Epithelial cell of prostate (primary cell): Measurements from ENCODE around the gene FNDC10.
"Not testable (repeated sequence)": the region's sequence is repeated elsewhere in the genome, so short reads cannot be mapped to it uniquely, and the experiment has no call there.

ENCODE experiments used
- DNase-seq: peaks from one replicate; pipeline ENCODE4 v3.0.0-alpha.2; 2011; ENCODE audit warnings: low read depth, low spot score
- H3K27ac ChIP-seq: fragments of 450-650 bp; 2 replicates; pipeline ENCODE4 v1.5.1; 2017; ENCODE audit warnings: mild to moderate bottlenecking

FNDC10 gene

DNA sequence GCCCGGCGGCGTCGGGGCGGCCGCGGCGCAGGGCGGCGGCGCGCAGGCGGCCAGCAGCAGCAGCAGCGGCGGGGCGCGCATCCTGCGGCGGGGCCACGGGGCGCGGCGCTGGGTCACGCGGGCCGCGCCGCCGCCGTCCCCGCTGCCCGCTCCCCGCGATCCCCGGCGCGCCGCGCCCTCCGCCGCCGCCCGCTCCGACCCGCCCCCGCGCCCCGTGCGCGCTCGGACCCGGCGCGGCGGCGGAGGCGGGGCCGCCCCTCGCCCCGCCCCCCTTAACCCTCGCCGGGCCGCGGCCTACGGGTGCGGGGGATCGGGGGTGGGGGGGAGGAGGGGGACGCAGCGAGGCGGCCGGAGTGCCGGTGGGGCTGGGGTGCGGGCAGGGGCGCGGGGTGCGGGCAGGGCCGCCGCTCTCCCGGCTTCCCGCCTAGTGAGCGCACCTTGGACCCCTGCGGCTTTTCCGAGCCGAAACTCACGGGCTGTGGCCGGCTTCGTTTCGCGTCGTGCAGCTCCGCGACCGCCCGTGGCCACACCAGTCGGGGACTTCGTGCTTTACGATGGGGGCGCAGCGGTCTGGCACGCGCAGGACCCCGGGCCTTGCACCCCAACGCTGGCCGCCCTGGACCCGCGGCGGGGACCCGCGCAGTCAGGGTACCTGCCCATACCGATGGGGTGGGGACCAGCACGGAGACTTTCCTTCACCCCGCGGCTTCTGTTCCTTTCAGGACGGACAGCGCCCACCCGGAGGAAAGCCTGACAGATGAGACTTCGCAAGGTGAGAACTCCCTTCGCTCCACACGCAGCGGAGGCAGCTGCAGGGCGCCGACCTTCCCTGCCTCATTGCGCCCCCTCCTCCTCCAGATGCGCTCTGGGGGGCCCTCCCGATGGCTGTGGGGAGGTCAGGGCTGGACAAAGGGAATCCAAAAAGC, at the start of gene FNDC10:
FNDC10 (minus strand) TSS at position 201 of the 926 bp plus-strand sequence; CDS start at position 81, 120 bp downstream.
- DNase-seq, result no peak
- no peak within 1 kb of the TSS for H3K27ac ChIP-seq

DNA sequence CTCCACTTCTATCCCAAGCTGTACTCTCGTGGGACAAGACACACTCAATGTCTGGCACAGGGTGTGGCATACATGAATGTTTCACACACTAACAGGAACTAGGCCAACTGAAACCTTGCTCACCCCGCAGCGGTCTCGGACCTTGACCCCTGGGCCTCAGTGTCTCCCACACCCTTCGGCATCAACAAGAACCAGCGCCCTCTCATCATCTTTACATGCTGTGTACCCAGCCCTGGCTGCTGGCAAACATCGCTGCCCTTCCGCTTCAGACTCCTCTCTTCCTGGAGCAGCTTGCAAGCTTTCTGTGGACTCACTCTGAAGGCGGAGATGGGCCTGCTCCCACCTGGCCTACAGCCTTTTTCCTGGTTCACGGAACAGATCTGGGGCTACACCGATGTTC, 48.3 kb upstream of the FNDC10 start:
- DNase-seq, H3K27ac ChIP-seq: not testable (repeated sequence)

DNA sequence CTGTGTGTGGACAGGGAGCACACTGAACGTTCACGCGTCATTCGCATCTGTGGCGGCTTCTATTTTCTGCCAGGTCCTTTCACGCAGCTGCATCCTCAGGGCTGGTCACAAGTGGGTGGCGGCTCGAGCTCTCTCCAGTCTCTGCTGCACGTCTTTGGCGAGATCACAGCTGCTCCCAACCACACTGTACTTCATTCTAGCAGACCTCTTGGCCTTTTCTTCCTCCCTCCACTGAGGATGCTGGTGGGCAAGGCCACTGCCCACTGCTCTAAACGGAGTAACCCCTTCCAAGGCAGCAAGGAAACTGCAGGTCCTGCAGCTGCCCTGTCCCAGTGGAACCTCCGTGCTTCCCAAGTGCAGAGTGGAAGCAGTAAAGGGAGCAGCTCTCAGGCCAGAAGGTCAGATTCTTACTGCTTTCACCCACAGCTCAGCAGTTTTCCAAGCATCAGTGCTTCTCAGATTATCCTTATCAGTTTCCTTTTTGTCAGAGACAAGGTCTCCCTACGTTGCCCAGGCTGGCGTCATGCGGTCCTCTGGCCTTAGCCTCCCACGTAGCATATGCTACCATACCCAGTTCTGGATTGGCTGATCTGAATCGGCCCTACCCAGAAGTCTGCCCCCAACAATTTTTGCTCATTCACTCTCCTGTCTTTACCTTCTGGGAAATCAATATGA, 47.8 kb upstream of the FNDC10 start:
- DNase-seq, H3K27ac ChIP-seq: not testable (repeated sequence)

DNA sequence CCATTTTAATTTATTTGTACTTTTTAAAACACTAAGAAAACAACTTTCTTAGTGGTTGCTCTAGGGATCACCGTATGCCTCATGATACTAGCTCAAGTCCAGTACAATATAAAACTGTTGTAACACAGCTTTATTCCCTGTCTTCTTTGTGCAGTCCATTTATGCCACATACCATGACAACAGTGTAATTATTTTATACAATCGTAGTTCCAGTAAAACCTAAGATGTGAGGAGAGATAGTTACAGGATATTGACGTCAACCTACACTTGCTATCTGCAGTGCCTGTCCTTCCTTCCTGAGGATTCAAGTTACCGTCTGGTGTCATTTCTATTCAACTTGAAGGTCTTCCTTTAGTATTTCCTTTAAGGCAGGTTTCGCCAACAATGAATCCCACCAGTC, 46.4 kb upstream of the FNDC10 start:
- DNase-seq, H3K27ac ChIP-seq: not testable (repeated sequence)

DNA sequence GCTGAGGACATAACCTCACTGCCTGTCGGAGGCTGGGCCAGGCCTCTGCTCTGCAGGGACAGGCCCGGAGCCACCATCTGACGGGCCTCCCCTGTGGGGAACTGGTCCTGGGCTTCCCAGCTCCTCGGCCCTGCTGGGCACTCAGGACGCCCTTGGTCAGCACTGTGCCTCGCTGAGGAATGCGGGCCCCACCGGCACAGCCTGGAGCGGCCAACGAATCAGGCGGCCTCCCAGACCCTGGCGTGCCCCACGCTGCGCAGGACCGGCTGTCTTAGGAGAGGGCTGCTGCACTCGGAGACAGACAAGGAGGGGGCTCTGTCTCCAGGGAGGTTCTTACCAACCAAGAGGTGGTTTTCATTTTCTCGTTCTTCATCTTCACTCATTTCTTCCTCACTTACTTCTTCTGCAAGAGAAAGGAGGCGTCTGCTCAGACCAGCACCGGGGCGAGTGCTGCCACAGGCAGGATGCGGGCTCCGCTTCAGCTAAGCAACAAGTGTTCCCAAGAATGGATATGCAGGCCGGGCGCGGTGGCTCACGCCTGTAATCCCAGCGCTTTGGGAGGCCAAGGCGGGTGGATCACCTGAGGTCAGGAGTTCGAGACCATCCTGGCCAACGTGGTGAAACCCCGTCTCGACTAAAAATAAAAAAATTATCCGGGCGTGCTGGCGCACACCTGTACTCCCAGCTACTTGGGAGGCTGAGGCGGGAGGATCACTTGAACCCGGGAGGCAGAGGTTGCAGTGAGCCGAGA, 41.0 kb upstream of the FNDC10 start:
- not testable (repeated sequence) for H3K27ac ChIP-seq, DNase-seq

DNA sequence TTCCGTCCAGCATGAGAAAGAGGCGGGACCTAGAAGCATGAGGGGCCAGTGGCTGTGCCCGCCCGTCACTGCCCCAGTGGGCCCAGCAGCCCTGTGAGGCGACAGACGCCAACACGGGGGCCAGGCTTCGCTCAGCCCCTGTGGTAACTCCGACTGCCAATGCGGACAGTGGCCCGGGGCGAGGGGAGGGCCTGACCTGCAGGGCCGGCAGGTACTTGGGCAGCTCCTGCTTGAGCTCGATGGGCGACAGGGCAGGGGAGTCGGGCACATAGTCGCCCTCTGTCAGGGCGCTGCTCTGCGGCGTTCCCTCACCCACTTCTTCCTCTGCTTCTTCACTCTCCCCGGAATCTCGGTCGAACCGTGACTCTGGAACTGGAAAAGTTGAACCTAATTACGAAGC, 40.1 kb upstream of the FNDC10 start:
- H3K27ac ChIP-seq, DNase-seq: not testable (repeated sequence)

DNA sequence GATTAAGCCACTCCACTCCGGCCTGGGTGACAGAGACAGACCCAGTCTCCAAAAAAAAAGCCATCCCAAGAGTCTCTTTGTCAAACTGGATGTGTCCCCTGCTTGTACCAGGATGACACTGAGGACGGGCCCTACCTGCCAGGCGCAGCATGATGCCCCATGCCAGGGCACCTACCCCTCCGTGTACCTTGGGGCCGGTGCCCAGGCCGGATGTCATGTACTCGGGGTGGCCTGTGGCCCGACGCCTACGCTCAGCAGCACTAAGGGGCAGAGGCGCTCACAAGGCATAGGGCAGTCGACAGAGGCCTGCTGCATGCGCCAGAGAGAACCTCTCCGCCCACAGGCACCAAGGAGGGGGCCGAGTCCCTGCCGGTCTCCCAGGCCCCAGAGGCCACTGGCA, 39.4 kb upstream of the FNDC10 start:
- DNase-seq, H3K27ac ChIP-seq: not testable (repeated sequence)

DNA sequence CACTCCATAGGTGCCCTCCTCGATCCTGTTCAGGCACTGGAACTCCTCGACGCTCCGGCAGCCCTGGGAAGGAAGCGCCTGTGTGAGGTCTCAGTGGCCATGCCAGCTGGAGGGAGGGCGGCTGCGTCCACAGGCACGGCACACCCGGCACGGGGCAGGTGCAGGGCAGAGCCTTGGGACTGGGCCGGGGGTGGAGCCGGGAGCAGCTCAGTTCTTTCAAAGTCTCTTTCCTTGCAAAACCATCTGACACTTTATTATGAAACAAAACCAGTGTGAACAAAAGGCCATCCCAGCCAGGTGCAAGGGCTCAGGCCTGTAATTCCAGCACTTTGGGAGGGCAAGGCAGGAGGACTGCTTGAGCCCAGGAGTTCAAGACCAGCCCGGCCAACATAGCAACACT, 38.6 kb upstream of the FNDC10 start:
- DNase-seq, H3K27ac ChIP-seq: not testable (repeated sequence)

DNA sequence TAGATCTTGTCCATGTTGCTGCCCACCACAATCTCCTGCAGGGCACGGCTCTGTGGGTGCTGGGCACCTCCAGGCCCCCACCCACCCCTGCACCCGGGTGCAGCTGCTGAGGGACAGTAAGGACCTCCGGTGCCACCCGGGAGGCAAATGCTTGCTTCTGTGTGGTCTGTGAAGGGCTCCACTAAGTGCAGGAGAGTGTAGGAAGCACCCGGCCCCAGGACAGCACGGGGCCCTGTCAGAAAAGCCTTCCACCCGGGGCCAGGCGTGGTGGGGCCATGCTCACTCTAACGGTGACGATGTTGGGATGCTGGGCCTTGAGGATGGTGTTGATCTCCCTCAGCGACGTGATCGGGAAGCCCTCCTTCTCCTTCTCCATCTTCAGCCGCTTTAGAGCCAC, 37.5 kb upstream of the FNDC10 start:
- not testable (repeated sequence) for H3K27ac ChIP-seq, DNase-seq

DNA sequence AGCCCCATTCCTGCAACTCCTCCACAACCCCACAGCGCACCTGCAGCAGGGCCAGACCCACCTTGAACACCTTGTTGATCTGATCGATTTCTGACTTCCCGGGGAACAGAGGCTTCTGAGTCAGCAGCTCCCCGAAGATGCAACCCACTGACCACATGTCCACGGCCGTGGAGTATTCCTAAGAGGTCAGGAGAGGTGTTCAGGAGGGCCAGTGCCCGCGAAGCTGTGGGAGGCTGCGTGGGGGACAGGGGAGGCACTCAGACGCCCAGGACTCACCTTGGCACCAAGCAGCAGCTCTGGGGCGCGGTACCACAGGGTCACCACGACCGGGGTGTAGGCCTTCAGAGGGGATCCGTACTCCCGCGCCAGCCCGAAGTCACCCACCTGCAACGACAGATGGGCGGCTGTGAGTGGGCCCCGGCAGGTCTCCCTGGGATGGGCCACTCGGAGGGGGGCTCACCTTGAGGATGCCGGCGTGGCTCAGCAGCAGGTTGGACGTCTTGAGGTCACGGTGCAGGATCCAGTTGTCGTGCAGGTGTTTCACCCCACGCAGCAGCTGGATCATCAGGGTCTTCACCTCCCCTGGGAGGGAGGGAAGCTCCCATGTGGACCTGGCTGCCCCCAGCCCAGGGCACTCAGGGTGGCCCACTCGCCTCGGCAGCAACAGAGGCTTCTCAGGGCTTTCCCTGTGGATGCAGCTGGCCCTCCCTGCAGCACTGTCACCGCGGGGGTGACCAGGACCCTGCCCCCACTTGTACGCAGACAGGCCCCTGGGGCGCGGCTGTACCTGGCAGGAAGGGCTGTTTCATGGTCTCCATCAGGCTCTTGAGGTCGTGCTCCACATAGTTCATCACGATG, 36.9 kb upstream of the FNDC10 start:
- DNase-seq, H3K27ac ChIP-seq: not testable (repeated sequence)

DNA sequence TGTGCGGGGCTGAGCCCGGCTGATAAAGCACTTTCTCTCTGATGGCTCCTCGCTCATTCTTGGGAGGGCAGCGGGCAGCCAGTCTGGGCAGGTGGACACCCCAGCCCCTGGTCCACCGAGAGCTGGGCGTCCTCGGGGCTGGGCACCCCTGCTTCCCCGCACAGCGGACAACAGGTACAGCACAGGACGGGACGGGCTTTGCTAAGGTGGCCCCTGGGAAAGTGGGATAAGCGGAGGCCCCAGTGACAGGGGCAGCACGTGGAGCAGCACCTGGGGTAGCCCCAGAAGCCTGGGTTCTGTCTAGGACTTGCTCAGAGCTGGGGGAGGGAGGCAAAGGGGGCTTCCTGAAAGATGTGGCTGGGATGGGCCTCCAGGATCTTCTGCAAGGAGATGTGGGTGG, 34.7 kb upstream of the FNDC10 start:
- DNase-seq, H3K27ac ChIP-seq: not testable (repeated sequence)

DNA sequence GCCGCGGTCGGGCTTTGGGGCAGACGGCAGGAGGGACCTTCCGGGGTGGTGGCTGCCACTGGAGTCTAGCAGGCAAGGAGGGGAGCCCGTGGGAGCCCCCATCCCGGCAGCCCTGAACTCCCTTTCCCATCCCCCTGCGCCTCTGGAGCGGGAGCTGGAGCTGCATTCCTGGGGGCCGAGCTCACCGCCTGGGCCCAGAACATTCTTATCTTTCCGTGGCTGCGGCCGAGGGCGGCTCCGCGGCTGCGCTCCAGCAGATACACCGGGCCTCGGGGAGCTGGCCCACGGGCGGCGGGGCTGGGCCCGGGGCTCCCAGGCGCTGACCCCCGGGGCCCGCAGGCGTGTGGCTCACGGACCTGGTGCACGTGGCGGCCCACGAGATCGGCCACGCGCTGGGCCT, 33.5 kb upstream of the FNDC10 start:
- DNase-seq, H3K27ac ChIP-seq: not testable (repeated sequence)

DNA sequence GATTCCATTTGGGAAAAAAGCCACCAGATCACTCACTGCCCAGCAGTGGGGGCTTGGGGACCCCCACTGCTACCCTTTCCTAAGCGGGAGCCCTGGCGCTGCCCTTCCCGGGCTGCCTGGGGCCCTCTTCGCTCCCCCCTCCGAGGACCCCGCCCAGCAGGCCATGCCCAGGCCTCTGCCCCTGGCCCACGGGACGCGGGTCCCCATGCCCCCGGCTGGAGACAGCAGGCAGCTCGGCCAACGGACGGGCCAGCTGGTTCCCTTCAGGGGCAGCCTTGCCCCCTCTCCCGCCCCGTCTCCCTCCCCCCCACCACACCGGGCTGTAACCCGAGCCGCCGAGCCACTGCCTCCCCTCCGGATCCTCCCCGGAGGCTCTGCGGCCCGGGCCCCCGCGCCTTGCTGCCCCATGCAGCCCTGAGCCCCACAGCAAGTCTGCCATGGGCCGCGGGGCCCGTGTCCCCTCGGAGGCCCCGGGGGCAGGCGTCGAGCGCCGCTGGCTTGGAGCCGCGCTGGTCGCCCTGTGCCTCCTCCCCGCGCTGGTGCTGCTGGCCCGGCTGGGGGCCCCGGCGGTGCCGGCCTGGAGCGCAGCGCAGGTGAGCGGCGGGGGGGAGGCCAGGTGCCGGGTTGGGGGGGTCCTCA, 32.0 kb upstream of the FNDC10 start, which contains the start of gene MMP23B:
MMP23B (plus strand) TSS at position 392 of the 639 bp plus-strand sequence; CDS start at position 438, 46 bp downstream.
- DNase-seq, result no peak
- H3K27ac ChIP-seq, result no peak within 1 kb of the TSS

DNA sequence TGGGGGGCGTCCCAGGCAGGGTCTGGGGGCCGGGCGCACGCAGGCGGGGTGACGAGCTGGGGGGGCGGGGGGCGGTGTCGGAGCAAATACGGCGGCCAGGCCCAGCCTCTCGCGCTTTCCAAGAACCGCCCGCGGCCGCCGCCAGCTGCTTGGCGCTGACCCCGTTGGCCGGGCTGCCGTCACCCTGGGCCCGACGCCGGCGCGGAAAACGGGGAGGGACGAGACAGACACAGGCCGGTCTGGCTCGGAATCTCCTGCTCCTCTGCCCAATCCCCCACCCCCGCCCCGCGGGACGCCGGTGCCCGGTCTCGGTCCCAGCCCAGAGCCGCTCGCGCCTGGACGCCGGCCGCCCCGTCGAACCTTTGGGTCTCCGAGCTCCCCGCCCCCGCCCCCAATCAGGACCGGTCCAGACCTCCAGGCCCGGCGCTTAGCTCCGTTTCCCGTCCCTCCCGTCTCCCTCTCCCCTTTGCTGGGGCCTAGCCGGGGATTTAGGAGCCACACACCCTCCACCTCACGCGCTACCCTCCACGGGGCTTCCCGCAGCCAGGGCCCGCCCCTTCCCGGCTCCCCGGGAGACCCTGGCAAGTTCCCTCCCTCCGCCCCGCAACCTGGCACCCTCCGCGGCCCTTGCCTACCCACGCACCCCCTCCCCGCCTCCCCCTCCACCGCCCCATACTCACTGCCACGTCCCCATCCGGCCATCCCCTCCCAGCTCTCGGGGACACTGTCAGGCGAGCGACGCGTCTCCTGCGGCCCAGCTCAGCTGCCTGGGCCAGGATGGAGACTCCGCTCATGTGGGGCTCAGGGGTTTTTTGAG, 31.2 kb upstream of the FNDC10 start:
- no peak for DNase-seq
- no peak overlapping the region for H3K27ac ChIP-seq

DNA sequence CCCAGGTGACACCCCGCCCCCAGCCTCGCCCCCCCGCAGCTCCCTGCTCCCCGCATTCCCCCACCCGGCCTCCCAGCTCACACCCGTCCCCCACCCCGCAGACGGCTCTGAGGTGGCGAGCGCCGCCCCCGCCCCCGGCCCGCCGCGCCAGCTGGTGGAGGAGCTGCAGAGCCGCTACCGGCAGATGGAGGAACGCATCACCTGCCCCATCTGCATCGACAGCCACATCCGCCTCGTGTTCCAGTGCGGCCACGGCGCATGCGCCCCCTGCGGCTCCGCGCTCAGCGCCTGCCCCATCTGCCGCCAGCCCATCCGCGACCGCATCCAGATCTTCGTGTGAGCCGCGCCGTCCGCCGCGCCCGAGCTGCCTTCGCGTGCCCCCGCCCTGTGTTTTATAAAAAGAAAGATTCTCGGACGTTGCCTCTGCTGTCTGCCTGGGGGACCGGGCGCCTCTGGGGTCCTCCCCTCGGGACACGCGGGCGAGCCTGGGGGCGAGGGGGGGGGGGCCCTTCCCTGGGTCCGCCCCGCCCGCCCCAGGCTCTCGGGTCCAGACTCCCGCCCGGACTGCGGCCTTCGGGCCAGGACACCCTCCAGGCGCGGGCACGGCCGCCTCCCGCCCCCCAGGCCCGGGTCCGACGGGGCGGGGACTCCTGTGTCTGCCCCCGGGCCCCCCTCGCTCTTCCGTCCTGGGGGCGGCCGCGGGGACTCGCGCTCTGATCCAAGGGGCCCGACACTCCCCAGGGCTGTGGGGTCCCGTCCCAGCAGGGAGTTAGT, 30.4 kb upstream of the FNDC10 start:
- no peak overlapping the region for H3K27ac ChIP-seq

DNA sequence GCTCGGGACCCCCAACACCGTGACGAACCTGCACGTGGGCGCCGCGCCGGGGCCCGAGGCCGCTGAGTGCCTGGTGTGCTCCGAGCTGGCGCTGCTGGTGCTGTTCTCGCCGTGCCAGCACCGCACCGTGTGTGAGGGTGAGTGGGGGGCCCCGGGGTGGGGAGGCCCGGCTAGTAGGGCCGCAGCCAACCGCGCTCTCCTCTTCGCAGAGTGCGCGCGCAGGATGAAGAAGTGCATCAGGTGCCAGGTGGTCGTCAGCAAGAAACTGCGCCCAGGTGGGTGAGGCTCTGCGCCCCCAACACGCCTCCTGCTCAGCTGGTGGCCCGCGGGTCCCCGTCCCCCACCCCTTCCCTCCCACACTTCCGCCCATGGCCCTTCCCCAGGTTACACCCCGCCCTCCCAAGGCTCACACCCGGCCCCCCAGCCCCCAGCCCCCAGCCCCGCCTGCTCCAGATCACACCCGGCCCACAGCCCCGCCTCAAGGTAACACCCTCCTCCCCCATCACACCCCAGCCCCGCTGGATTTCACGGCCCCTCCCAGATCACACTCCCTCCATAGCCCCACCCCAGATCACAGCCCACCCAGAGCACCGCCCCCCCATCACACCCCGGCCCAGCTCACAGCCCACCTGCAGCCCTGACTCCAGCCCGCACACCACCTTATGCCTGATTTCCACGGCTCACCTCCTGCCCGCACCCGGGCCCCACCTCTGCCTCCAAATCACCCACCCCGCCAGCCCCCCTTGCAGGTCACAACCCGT, 29.7 kb upstream of the FNDC10 start:
- DNase-seq, result no peak
- H3K27ac ChIP-seq, result no peak overlapping the region

More for the DNA sequence above, 30.4 kb upstream of the FNDC10 start:
- no peak for DNase-seq
